HG03460 (cell line): Measurements from ENCODE around the gene KCNJ18.
"Not testable (repeated sequence)": the region's sequence is repeated elsewhere in the genome, so short reads cannot be mapped to it uniquely, and the experiment has no call there.

Source experiments
- ATAC-seq: cut with Tn5 transposase; IDR thresholded peaks from one replicate; pipeline ENCODE4 v1.9.1; 2021; ENCODE audit not compliant: unreplicated experiment

Gene KCNJ18

GRCh38 chr17:21702029-21702428 lies 9.7 kb downstream of the KCNJ18 start:
- ATAC-seq: not testable (repeated sequence)

GRCh38 chr17:21702521-21702920 lies 10.2 kb downstream of the KCNJ18 start:
- not testable (repeated sequence) for ATAC-seq

GRCh38 chr17:21702940-21703640 lies 10.8 kb downstream of the KCNJ18 start:
- not testable (repeated sequence) for ATAC-seq

- ATAC-seq: not testable (repeated sequence)
These were observed 11.9 kb downstream of the KCNJ18 start for GRCh38 chr17:21703891-21704872.

GRCh38 chr17:21705021-21705601 lies 12.8 kb downstream of the KCNJ18 start:
- no peak for ATAC-seq

GRCh38 chr17:21705746-21706145 lies 13.4 kb downstream of the KCNJ18 start:
- ATAC-seq: not testable (repeated sequence)

GRCh38 chr17:21706546-21706945 lies 14.2 kb downstream of the KCNJ18 start:
- not testable (repeated sequence) for ATAC-seq

- not testable (repeated sequence) for ATAC-seq
These were observed 14.8 kb downstream of the KCNJ18 start for GRCh38 chr17:21707131-21707530.

GRCh38 chr17:21707711-21708611 lies 15.6 kb downstream of the KCNJ18 start:
- ATAC-seq: not testable (repeated sequence)

- ATAC-seq: not testable (repeated sequence)
These were observed 16.6 kb downstream of the KCNJ18 start for GRCh38 chr17:21708612-21709535.

GRCh38 chr17:21709994-21710393 lies 17.7 kb downstream of the KCNJ18 start:
- not testable (repeated sequence) for ATAC-seq

GRCh38 chr17:21710486-21710885 lies 18.2 kb downstream of the KCNJ18 start:
- ATAC-seq: not testable (repeated sequence)

- no peak for ATAC-seq
These were observed 18.9 kb downstream of the KCNJ18 start for GRCh38 chr17:21711182-21711581.

- not testable (repeated sequence) for ATAC-seq
These were observed 20.7 kb downstream of the KCNJ18 start for GRCh38 chr17:21713020-21713419.

- ATAC-seq: not testable (repeated sequence)
These were observed 21.3 kb downstream of the KCNJ18 start for GRCh38 chr17:21713631-21714030.

- ATAC-seq: not testable (repeated sequence)
These were observed 22.4 kb downstream of the KCNJ18 start for GRCh38 chr17:21714676-21715075.

GRCh38 chr17:21715877-21716276 lies 23.6 kb downstream of the KCNJ18 start:
- ATAC-seq: not testable (repeated sequence)

- ATAC-seq: not testable (repeated sequence)
These were observed 26.6 kb downstream of the KCNJ18 start for GRCh38 chr17:21718971-21719370.
